ENCODE results near the gene SENP1. TPM values are rescaled to one million over a fixed set of nuclear protein-coding genes. Genes with fewer than 3 reads are reported as not detected.

Gene SENP1
- total and polyA plus RNA-seq, 4 experiments from 2014 or later, result 6.1 to 35.1 (median 19.3) TPM

- Histone ChIP-seq H3K9me3 (ENCODE audit: control insufficient read depth in 1 of 2, low read length in 2 of 2) (no peaks in the 10 kb centered on the region), H3K27me3 (ENCODE audit: insufficient read depth, low read length) (peaks cover 48% of the 10 kb centered on the region), H3K36me3 (ENCODE audit: insufficient read depth, low read length) (no peaks in the 10 kb centered on the region), H3K4me1 (ENCODE audit: insufficient read depth, low read length) (peaks cover 39% of the 10 kb centered on the region), H3K4me3 (ENCODE audit: low read length in 2 of 2) (no peak overlapping the region), H3K27ac (ENCODE audit: low read depth, low read length) (no peak overlapping the region)
- peaks cover 55 to 65% of the 10 kb centered on the region in 2 donors for H3K27me3 Mint-ChIP-seq
- no peak for DNase-seq
- H3K9me3 Mint-ChIP-seq, result no peaks in the 10 kb centered on the region
- H3K4me1 Mint-ChIP-seq, result peaks cover 21 to 35% (median 29%) of the 10 kb centered on the region in 4 donors
- POLR2A ChIA-PET (ENCODE audit: partially characterized antibody), result no interaction called here
- H3K27ac Mint-ChIP-seq, result no peak overlapping the region
- CTCF ChIA-PET (ENCODE audit: partially characterized antibody), result no interaction called here
- no peaks in the 10 kb centered on the region for H3K36me3 Mint-ChIP-seq
- intact Hi-C loops (cut with micrococcal nuclease), result no loop called here
- no peak overlapping the region for H3K4me3 Mint-ChIP-seq
Measured at GRCh38 chr12:47999816-48000215, 106.1 kb downstream of the SENP1 start.

GRCh38 chr12:47997321-47997720 is 108.6 kb downstream of the SENP1 start:
- Histone ChIP-seq H3K27ac (ENCODE audit: low read depth, low read length) (no peak overlapping the region), H3K4me3 (ENCODE audit: low read length in 2 of 2) (no peak overlapping the region), H3K27me3 (ENCODE audit: insufficient read depth, low read length) (peaks cover 26% of the 10 kb centered on the region), H3K36me3 (ENCODE audit: insufficient read depth, low read length) (no peaks in the 10 kb centered on the region), H3K4me1 (ENCODE audit: insufficient read depth, low read length) (peaks cover 16% of the 10 kb centered on the region), H3K9me3 (ENCODE audit: control insufficient read depth in 1 of 2, low read length in 2 of 2) (no peaks in the 10 kb centered on the region)
- intact Hi-C loops (cut with micrococcal nuclease), result no loop called here
- Mint-ChIP-seq H3K4me3 (no peak overlapping the region), H3K27ac (no peak overlapping the region), H3K36me3 (no peaks in the 10 kb centered on the region), H3K9me3 (no peaks in the 10 kb centered on the region), H3K27me3 (peaks cover 43 to 52% of the 10 kb centered on the region in 2 donors), H3K4me1 (peaks cover 8 to 15% (median 13%) of the 10 kb centered on the region in 4 donors)
- no peak for DNase-seq
- ChIA-PET POLR2A (ENCODE audit: partially characterized antibody) (no interaction called here), CTCF (ENCODE audit: partially characterized antibody) (no interaction called here)

GRCh38 chr12:47995981-47996401 is 109.9 kb downstream of the SENP1 start:
- no peak overlapping the region for H3K4me3 Mint-ChIP-seq
- no peaks in the 10 kb centered on the region for H3K36me3 Mint-ChIP-seq
- Histone ChIP-seq H3K27me3 (ENCODE audit: insufficient read depth, low read length) (peaks cover 13% of the 10 kb centered on the region), H3K4me1 (ENCODE audit: insufficient read depth, low read length) (peaks cover 8% of the 10 kb centered on the region), H3K9me3 (ENCODE audit: control insufficient read depth in 1 of 2, low read length in 2 of 2) (no peaks in the 10 kb centered on the region), H3K4me3 (ENCODE audit: low read length in 2 of 2) (no peak overlapping the region), H3K36me3 (ENCODE audit: insufficient read depth, low read length) (no peaks in the 10 kb centered on the region), H3K27ac (ENCODE audit: low read depth, low read length) (no peak overlapping the region)
- H3K9me3 Mint-ChIP-seq, result no peaks in the 10 kb centered on the region
- peaks cover 31 to 40% of the 10 kb centered on the region in 2 donors for H3K27me3 Mint-ChIP-seq
- DNase-seq, result no peak
- intact Hi-C loops (cut with micrococcal nuclease), result no loop called here
- H3K27ac Mint-ChIP-seq, result no peak overlapping the region
- ChIA-PET POLR2A (ENCODE audit: partially characterized antibody) (no interaction called here), CTCF (ENCODE audit: partially characterized antibody) (no interaction called here)
- peaks cover under 1 to 4% (median 4%) of the 10 kb centered on the region in 4 donors for H3K4me1 Mint-ChIP-seq

GRCh38 chr12:47993491-47993890 is 112.4 kb downstream of the SENP1 start:
- no peaks in the 10 kb centered on the region for H3K9me3 ChIP-seq (ENCODE audit: control insufficient read depth in 1 of 2, low read length in 2 of 2)
- Mint-ChIP-seq H3K36me3 (no peaks in the 10 kb centered on the region), H3K9me3 (no peaks in the 10 kb centered on the region), H3K4me1 (peaks cover 12 to 18% (median 16%) of the 10 kb centered on the region in 4 donors), H3K27me3 (peaks cover 11 to 19% of the 10 kb centered on the region in 2 donors), H3K4me3 (no peak overlapping the region), H3K27ac (no peak overlapping the region)
- DNase-seq, result peak in 1 of 5 donors; percentile 16
- ChIA-PET CTCF (ENCODE audit: partially characterized antibody) (no interaction called here), POLR2A (ENCODE audit: partially characterized antibody) (no interaction called here)
- H3K36me3 ChIP-seq (ENCODE audit: insufficient read depth, low read length), result no peaks in the 10 kb centered on the region
- intact Hi-C loops (cut with micrococcal nuclease), result no loop called here
- no peak overlapping the region for H3K4me3 ChIP-seq (ENCODE audit: low read length in 2 of 2)
- no peaks in the 10 kb centered on the region for H3K27me3 ChIP-seq (ENCODE audit: insufficient read depth, low read length)
- peaks cover 25% of the 10 kb centered on the region for H3K4me1 ChIP-seq (ENCODE audit: insufficient read depth, low read length)
- H3K27ac ChIP-seq (ENCODE audit: low read depth, low read length), result no peak overlapping the region

Small RNA genes lying within 50 kb of the gene (microRNA-seq; reads per million reads assigned to microRNA genes)
- not detected for gene MIR6505 (ENCODE audit: borderline microRNAs expressed, borderline number of aligned reads, borderline replicate concordance)

Other genes starting within 250 kb of the SENP1 start
- gene VDR, start 201.1 kb downstream of the SENP1 start, total RNA-seq, result 1 to 10 TPM; 1.6 to 3.2 TPM
- gene VDR, start 201.1 kb downstream of the SENP1 start, polyA plus RNA-seq, result under 1 TPM; 0.37 to 0.45 TPM
- gene TMEM106C, start 142.5 kb downstream of the SENP1 start, total RNA-seq, result 10 to 100 TPM; 42.5 to 42.7 TPM
- 10 to 100 TPM; 46.6 to 77.4 TPM for gene TMEM106C, start 142.5 kb downstream of the SENP1 start, polyA plus RNA-seq
- not detected for gene COL2A1, start 101.6 kb downstream of the SENP1 start, total RNA-seq
- not detected for gene COL2A1, start 101.6 kb downstream of the SENP1 start, polyA plus RNA-seq
- 10 to 100 TPM; 13.6 to 14.6 TPM for gene PFKM, start 13.3 kb upstream of the SENP1 start, total RNA-seq
- 1 to 10 TPM; 7.8 to 8.3 TPM for gene PFKM, start 13.3 kb upstream of the SENP1 start, polyA plus RNA-seq
- 10 to 100 TPM; 61.0 to 64.6 TPM for gene ASB8, start 51.4 kb upstream of the SENP1 start, total RNA-seq
- 10 to 100 TPM; 63.1 to 64.1 TPM for gene ASB8, start 51.4 kb upstream of the SENP1 start, polyA plus RNA-seq
- gene CCDC184, start 77.6 kb upstream of the SENP1 start, total RNA-seq, result under 1 TPM; 0.42 to 0.47 TPM
- gene CCDC184, start 77.6 kb upstream of the SENP1 start, polyA plus RNA-seq, result under 1 TPM in 1 of 2 donors, not detected in 1; 0.15 TPM
- gene OR10AD1, start 97.2 kb upstream of the SENP1 start, total RNA-seq, result not detected
- gene OR10AD1, start 97.2 kb upstream of the SENP1 start, polyA plus RNA-seq, result not detected
- 10 to 100 TPM; 39.9 to 41.2 TPM for gene ZNF641, start 244.8 kb upstream of the SENP1 start, total RNA-seq
- gene ZNF641, start 244.8 kb upstream of the SENP1 start, polyA plus RNA-seq, result 10 to 100 TPM in 1 of 2 donors, 1 to 10 TPM in 1; 4.9 to 14.9 TPM